ENCODE measurements around the gene CCDC74A.
"Not testable (repeated sequence)": the region's sequence is repeated elsewhere in the genome, so short reads cannot be mapped to it uniquely, and the experiment has no call there.

Gene CCDC74A

DNA sequence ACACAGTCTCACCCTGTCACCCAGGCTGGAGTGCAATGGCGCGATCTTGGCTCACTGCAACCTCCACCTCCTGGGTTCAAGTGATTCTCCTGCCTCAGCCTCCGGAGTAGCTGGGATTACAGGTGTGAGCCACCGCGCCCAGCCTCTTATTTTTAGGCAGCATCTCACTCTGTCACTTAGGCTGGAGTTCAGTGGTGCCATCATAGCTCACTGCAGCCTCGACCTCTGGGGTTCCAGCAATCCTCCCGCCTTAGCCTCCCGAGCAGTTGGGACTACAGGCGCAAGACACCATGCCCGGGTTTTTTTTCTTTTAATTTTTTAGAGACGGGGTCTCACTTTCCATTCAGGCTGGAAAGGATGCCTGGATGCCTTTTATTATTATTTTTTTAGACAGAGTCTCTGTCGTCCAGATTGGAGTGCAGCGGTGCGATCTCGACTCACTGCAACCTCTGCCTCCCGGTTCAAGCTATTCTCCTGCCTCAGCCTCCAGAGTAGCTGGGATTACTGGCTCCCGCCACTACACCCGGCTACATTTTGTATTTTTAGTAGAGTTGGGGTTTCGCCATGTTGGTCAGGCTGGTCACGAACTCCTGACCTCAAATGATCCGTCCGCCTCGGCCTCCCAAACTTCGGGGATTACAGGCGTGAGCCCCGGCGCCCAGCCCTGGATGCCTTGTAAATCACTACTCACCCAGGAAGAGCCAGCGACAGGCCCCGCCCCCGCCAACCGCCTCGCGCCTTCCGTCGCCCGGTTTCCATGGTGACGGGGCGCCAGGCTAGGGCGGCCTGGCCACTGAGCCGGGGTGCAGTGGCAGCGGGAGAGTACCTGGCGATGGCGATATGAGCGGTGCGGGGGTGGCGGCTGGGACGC lies at the start of gene CCDC74A:
Gene CCDC74A (plus strand): TSS at position 758 of the 871 bp plus-strand sequence. CDS start 83 bp downstream, at position 841.
- DNase-seq (ENCODE audit: low spot score): peak; percentile 74

DNA sequence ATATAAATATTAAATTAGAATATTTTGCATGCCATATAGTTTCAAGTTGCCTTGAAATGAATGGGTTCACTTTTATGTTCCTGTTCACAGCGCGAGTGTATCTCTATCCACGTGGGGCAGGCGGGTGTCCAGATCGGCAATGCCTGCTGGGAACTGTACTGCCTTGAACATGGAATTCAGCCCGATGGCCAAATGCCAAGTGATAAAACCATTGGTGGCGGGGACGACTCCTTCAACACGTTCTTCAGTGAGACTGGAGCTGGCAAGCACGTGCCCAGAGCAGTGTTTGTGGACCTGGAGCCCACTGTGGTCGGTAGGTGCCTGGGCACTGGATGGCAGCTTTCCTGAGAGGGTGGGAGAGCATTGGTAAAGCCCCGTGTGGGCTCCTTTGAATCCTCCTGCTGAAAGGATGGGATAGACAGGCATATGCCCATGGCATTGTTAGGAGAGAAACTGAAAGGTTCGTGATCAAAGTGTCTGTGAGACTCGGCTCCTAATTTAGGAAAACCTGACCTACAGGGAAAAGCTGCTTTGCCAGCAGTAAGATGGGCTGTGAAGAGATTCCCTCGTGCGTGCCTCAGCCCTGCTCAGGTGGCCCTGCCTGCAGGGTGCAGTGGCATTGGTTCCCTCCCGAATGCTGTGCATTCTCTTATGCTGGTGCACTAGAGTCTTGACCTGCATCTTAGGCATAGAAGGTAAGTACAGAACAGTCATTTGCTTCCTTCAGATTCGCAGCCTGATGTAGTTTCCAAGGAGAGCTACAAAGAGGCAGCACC lies 49.4 kb upstream of the CCDC74A start:
- not testable (repeated sequence) for DNase-seq (ENCODE audit: low spot score)

DNA sequence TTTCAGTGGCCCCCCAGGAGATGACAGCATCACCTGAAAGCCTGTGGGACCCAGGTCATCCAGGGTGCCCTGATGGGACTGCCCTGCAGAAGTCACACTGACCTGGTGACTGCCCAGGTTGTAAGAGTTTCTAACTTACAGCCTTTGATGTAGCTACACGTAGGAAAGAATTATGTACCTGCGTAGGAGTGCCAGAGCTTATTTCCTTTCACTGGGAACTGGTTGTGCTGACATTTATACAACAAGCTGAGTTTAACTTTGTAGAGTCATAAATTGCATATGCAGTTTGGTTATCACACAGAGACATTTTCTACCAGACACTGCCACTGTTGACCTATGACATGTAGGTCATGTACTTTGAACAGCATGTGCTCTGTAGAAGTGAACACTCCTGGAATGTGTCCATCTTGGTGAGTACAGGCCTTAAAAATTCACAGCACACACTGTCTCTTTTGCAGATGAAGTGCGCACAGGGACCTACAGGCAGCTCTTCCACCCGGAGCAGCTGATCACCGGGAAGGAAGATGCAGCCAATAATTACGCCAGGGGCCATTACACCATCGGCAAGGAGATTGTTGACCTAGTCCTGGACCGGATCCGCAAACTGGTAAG lies 48.7 kb upstream of the CCDC74A start:
- DNase-seq (ENCODE audit: low spot score): not testable (repeated sequence)

DNA sequence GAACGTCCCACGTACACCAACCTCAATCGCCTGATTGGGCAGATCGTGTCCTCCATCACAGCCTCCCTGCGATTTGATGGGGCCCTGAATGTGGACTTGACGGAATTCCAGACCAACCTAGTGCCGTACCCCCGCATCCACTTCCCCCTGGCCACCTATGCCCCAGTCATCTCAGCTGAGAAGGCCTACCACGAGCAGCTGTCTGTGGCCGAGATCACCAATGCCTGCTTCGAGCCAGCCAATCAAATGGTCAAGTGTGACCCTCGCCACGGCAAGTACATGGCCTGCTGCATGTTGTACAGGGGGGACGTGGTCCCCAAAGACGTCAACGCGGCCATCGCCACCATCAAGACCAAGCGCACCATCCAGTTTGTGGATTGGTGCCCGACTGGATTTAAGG lies 47.3 kb upstream of the CCDC74A start:
- DNase-seq (ENCODE audit: low spot score): not testable (repeated sequence)

DNA sequence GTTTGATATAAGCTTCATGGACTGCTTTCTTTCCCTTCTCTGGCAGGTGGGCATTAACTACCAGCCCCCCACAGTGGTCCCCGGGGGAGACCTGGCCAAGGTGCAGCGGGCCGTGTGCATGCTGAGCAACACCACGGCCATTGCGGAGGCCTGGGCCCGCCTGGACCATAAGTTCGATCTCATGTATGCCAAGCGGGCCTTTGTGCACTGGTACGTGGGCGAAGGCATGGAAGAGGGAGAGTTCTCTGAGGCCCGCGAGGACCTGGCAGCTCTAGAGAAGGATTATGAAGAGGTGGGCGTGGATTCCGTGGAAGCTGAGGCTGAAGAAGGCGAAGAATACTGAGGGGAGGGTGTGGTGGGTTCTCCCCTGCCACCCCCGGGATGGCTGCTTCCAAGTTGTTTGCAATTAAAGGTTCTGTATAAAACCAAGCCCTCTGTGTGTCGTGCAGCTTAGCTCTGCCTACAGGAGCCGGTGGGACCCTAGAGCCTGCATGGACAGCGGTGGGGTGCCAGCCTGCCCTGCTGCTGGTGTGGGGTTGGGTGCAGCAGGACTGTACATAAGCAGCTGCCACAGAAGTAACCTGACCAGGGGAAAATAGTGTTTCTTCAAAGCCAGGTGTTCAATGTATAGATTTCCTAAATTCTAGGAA lies 45.1 kb upstream of the CCDC74A start:
- DNase-seq (ENCODE audit: low spot score): not testable (repeated sequence)

DNA sequence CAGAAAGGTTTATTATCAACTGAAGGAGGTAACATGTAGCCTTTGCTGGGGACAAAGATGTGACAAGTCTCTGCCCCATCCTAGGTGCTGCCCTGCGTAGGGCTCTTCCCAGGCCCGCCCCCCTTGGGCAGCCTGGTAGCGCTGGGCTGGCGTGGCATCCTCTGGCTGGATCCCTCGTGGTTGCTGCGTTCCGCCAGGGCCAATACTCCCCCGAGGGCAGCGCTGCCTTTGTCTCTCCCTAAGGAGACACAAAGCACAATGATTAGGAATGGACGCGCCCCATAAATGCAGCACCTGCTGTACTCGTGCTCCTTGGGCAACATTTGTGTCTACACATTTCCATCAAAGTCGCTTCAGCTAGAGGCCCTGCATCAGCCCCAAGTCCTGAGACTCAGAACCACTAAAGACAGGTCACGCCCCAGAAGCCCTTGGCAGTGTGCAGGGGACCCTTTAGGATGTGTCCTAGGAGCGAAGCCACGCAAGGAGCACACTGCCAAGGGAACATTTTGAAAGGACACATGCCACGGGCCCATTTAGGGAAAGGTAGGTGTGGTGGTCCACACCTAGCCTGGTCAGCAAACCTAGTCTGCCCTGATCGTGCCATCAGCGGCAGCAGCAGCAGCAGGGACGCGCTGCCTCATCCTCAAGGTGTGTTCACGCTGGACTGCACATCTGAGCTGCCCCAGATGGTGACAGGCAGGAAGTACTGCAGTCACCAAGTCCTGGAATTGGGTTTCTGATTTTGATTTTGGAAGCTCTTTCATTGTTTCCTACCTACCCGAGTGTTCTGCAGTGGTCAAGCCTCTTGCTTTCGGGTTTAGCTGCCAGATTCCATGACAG lies 43.5 kb upstream of the CCDC74A start:
- not testable (repeated sequence) for DNase-seq (ENCODE audit: low spot score)

DNA sequence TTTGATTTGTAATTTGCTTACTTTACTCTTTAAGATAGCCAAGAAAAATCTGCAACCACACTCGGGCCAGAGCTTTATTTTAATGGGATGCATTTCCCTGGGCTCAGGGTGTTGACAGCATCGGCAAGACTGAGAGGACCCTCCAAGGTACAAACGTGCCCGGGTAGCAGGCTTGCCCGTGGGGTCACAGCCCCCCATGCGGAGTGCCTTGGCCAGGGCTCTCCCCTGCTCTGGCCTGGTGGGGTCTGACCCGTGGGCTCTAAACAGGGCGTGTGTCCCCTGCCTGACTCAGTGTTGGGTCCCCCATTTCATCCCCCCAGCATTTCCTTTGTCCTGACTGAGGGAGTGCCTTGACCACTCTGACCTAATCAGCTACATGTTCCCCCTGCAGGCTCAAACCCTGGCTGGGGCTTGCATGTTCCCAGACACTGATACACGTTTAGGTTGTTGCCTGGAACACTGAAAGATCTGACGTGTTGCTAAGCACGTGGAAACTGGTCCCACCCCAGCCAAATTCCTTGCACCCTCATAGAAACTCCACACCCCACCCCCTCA lies 42.7 kb upstream of the CCDC74A start:
- DNase-seq (ENCODE audit: low spot score): not testable (repeated sequence)

DNA sequence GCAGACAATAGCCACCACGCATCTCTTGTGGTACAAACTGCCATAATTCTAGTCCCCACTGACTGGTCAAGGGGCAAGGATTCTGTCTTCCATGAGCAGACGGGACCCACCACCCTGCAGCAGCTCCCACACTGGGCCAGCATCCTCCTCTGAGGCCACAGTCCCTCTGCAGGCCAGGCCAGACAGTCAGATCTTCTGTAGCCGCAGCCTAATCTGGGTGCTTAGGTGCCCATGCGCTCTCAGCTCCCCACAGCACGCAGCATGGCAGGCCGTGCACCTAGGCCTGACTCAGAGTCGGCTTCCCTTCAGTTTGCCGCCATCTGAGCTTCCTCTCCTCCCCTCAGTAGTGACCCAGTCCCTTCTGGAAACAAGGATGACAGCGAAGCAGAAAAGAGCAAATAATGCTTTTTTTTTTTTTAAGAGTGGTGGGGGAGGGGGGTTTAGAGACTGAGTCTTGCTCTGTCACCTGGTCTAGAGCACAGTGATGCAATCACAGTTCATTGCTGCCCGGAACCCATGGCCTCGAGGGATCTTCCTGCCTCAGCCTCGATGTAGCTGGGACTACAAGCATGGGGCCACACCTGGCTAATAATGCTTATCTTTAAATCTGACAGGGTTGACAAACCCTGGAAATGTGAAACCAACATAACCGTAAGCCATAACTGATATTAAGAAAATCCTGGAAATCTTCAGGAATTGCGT lies 41.3 kb upstream of the CCDC74A start:
- DNase-seq (ENCODE audit: low spot score): not testable (repeated sequence)

DNA sequence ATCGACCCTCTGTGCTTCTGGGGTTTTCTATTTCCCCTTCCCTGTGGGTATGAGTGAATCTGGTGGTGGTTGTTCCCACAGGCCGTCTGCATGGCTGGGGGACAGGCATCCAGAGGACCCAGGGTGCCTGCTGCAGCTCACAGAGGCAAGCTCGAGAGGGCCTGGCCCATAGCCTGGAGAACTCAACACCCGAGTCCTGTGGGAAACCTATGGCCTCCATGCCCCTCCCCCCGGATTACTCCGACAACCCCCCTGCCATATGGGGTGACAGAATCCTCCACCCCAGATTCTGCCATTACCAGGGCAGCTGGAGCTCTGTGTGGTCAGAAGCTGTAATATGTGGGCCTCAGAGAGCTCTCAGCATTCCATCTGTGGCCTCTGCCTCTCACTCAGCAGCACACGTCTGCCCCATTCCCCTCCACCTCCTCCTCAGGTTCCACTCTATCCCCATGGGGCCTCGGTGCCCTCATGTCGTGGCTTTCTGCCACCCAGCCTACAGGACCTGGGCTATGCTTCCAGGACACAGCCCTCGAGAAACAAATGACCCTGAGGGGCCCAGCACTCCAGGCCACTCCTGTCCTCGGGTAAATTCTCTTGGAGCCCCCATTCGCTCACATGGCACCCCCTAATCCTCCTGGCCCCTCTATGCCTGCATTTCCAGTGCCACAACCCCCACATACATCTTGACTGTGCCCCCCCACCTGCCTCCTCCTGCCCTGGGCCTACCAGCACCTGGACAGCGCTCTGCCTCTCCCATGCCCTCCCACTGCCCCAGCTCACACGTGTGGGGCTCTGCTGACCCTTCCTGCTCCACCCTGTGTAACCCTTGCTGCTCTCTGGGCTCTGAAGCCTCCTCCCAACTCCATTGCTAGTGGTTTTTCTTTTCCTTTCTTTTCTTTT lies 39.1 kb upstream of the CCDC74A start:
- no peak for DNase-seq (ENCODE audit: low spot score)

DNA sequence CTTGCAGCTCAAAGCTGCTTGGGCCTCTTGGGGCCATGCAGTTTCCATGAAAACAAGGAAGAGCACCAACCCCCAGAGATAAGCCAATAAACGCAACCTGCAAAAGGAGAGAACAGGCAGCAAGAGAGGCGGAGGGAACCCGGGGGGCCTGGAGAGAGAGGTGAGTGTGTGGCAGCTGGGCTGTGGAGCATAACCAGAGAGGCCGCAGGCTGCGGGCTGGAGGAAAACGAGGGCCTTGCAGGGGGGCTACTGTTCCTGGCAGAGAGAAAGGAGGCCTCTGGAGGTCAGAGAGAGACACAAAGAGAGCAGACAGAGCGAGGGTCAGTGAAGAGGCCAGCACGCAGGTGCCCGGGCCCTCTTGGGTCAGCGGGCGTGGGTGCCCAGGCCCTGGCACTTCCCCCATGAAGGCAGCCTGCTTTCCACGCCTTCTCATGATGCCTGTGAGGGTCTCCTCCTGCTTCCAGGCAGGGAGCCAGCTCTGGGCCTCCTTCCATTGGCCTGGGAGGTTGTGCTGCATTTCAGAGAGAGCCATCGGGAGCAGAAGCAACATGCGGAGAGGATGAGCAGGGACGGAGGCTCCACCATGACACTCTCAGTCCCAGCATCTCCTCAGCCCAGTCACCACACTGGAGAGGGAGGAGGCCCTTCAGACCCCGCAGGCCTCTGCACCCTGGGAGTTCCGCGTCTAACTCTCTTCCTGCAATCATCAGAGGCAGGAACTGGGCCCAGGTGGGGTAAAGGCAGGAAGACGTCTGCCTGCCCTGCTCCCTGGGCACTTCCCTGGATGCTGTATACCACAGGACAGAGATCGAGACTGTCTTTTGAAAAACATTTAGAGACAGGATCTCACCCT lies 36.8 kb upstream of the CCDC74A start:
- not testable (repeated sequence) for DNase-seq (ENCODE audit: low spot score)

DNA sequence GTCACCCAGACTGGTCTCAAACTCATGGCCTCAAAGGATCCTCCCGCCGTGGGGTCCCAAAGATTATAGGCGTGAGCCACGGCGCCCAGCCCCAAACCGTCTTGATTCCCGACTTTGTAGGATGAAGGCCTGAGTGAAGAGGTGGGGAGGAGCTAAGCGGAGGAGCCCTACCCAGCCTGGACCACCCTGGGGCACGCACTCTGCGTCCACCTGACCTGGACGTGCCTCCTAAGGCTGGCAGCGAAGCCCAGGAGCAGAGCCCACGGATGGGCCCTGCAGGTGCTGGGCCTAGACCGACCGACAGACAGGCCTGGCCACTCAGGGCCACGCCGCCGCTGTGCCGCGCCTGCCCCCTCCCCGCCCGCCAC lies 36.2 kb upstream of the CCDC74A start:
- DNase-seq (ENCODE audit: low spot score): peak; percentile 12

DNA sequence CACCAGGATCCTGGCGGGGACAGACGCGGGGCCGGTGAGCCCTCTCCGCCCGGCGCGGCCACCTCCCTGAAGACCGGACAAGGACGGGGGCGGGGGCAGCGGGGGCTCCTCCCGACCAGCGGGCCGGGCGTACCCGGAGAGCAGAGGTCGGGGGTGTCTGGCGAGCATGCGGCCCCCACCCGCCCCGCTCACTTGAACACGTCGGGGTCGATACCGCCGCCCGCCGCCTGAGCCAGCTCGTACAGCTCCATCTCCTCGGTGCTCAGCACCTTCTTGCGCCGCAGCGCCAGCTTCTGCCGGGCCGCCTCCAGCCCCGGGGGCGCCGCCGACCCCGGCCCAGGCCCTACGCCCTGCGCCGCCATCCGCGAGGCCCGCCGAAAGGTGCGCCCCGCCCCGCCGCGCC lies 35.7 kb upstream of the CCDC74A start, which contains the start of gene MZT2A:
Gene MZT2A (minus strand): TSS at position 383 of the 403 bp plus-strand sequence. CDS start 21 bp downstream, at position 362.
- not testable (repeated sequence) for DNase-seq (ENCODE audit: low spot score)

DNA sequence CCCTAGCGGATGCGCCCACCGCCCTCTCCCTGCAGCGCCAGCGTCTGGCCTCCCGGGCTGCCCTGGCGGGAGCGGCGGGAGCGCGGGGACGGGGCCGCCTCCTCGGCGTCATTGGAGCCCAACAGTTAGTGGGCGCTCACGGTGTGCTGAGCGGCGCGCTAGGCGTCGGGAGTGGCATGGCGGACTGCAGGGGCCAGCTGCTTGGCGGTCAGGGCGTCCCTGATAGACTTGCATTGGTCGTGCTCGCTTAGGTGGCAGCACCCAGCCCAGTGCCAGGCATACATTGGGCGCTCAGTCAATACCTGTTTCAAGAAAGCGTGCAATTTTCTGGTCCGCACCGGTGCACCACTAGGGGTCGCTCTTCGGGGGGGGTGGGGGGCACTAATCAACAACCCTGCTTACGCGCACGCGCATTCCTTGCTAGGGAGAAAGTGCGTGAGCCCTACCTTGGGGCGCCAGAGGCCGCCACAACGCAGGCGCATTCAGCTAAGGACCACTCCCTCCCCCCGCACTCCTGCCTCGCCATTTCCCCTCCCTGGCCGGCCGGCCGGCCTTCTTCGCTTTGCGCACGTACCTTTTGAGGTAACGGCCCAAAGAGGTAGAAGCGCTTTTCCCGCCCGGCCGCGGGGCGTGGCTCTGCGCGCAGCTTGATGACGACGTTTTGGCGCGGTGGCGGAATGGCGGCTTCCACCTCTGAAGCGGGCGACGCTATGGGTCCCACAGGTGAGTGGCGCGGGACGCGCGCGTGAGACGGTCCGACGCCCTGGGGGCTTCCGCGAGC lies 35.1 kb upstream of the CCDC74A start:
- peak; percentile 97 for DNase-seq (ENCODE audit: low spot score)

DNA sequence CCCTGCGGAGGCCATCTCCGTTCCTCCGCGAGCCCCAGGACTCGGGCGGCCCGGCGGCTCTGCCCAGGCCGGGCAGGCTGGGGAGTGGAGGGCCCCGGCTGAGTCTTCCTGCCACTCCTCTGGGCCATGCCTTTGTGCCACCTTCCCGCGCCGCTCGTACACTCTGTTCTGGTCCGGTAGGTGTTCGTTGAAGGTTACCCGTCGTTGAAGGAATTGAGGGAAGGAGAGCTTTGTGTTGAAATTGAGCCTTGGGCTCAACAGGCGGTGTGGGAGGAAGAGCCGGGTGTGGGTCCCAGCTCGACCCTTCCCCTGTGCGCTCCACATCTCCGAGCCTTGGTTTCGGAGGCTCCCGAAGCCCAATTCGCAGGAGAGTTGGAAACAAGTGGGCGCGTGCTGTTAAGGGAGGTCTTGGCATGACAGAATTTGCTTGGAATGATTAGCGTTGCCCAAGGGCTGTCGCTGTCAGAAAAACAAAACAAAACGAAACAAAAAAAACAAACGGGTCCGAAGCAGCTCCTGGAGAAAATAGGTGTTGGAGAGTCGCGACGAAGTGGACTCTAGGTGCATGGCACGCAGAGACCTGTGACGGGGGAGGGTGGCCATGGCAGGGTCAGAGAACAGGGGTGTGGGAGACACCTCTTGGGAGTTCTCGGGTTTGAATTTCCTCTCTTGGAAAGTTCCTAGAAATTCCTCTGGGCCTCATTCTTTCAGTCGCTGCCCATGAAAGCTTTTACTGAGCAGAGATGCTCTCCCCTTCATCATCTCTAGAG lies 34.3 kb upstream of the CCDC74A start:
- DNase-seq (ENCODE audit: low spot score): peak; percentile 14

DNA sequence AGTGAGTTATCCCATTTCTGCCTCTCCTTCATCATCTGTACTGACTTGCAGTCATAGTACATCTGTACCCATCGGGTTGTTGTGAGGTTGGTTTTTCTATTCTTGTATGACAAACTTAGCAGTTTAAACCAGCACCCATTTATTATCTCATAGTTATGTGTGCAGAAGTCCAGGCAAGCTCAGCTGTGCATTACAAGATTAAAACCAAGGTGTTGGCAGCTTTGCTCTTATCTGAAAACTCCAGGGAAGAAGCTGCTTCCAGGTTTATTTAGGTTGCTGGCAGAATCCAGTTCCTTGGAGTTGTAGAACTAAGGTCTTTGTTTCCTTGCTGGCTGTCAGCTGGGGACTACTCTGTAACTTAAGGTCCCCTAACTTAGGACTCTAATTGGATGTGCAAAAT lies 32.2 kb upstream of the CCDC74A start:
- not testable (repeated sequence) for DNase-seq (ENCODE audit: low spot score)

DNA sequence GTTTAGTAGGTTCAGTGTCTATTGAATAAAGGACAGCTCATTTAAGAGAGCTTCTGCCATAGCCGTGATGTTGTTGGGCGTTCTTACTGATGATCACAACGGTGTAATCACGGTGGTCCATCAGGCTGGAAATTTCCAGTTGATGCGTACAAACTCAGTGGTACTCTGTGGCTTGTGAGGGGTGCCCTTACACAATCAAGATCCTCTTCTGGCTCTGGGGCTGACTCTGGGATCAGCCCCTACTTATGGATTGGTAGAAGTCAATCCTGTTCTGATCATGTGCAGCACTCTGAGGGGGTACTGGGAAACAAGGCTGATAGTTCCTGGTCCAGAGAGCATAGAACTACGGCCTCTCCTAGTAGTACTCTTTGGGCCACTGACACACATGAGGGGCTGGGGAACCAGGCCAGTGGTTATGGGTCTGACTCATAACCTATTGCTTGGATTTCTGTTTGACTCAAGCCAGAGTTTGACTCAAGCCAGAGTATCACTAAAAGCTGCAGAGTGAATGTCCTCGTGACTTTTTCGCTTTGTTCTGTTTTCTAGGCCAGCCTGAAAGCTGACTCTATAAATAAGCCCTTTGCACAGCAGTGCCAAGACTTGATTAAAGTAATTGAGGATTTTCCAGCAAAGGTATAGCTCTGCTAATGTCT lies 29.2 kb upstream of the CCDC74A start:
- not testable (repeated sequence) for DNase-seq (ENCODE audit: low spot score)

Data from NAMALWA (cell line).